Measurements from ENCODE around the gene RHBDF2.

RHBDF2 gene

GRCh38 chr17:76462556-76463290 lies 38.5 kb downstream of the RHBDF2 start:
- no peak for DNase-seq (ENCODE audit: low spot score)

GRCh38 chr17:76461765-76462555 lies 39.3 kb downstream of the RHBDF2 start:
- DNase-seq (ENCODE audit: low spot score) = no peak

GRCh38 chr17:76459674-76460073 lies 41.5 kb downstream of the RHBDF2 start:
- no peak for DNase-seq (ENCODE audit: low spot score)

GRCh38 chr17:76458580-76459490 lies 42.4 kb downstream of the RHBDF2 start:
- peak; percentile 75 for DNase-seq (ENCODE audit: low spot score)

- no peak for DNase-seq (ENCODE audit: low spot score)
Measured at GRCh38 chr17:76453431-76453743, 47.8 kb downstream of the RHBDF2 start.

- peak; percentile 91 for DNase-seq (ENCODE audit: low spot score)
Measured at GRCh38 chr17:76452660-76453430, 48.4 kb downstream of the RHBDF2 start, which contains the start of gene UBE2O. UBE2O (minus strand) TSS chr17:76453152; CDS start chr17:76453141, 11 bp downstream.

GRCh38 chr17:76452127-76452659 lies 49.0 kb downstream of the RHBDF2 start:
- DNase-seq (ENCODE audit: low spot score) = no peak

GRCh38 chr17:76451506-76451905 lies 49.7 kb downstream of the RHBDF2 start:
- no peak for DNase-seq (ENCODE audit: low spot score)

- no peak for DNase-seq (ENCODE audit: low spot score)
Measured at GRCh38 chr17:76449126-76449525, 52.1 kb downstream of the RHBDF2 start.

GRCh38 chr17:76447931-76448652 lies 53.1 kb downstream of the RHBDF2 start:
- DNase-seq (ENCODE audit: low spot score) = peak; percentile 51

- DNase-seq (ENCODE audit: low spot score) = no peak
Measured at GRCh38 chr17:76446449-76447231, 54.6 kb downstream of the RHBDF2 start.

- DNase-seq (ENCODE audit: low spot score) = no peak
Measured at GRCh38 chr17:76445697-76446448, 55.4 kb downstream of the RHBDF2 start.

- DNase-seq (ENCODE audit: low spot score) = no peak
Measured at GRCh38 chr17:76444518-76445311, 56.5 kb downstream of the RHBDF2 start.

- DNase-seq (ENCODE audit: low spot score) = no peak
Measured at GRCh38 chr17:76442341-76443338, 58.6 kb downstream of the RHBDF2 start.

- DNase-seq (ENCODE audit: low spot score) = no peak
Measured at GRCh38 chr17:76441686-76442340, 59.4 kb downstream of the RHBDF2 start.

Data from SK-N-DZ (cell line).